Peyer's patch (tissue), 4 donors: ENCODE measurements around the gene PHACTR1.

Experiments used
- POLR2A ChIP-seq, 2 donors: fragments of 450-650 bp; IDR thresholded peaks; one replicate each; pipeline ENCODE4 v1.5.1; 2017; ENCODE audit warnings: antibody characterized with exemption in 2 of 2, mild to moderate bottlenecking in 2 of 2, moderate library complexity in 2 of 2
- TF ChIP-seq, protein P1 (sequence below), 6 experiments: fragments of 450-650 bp in 4 of 6; fragments of 200-600 bp in 2 of 6; sonication (generic) in 1 of 6; IDR thresholded peaks; one replicate each; pipeline ENCODE4 v1.5.1; 2017 to 2019; ENCODE audit warnings: antibody characterized with exemption in 6 of 6, mild to moderate bottlenecking in 3 of 6, moderate library complexity in 1 of 6

- TF ChIP-seq, protein P1, sequence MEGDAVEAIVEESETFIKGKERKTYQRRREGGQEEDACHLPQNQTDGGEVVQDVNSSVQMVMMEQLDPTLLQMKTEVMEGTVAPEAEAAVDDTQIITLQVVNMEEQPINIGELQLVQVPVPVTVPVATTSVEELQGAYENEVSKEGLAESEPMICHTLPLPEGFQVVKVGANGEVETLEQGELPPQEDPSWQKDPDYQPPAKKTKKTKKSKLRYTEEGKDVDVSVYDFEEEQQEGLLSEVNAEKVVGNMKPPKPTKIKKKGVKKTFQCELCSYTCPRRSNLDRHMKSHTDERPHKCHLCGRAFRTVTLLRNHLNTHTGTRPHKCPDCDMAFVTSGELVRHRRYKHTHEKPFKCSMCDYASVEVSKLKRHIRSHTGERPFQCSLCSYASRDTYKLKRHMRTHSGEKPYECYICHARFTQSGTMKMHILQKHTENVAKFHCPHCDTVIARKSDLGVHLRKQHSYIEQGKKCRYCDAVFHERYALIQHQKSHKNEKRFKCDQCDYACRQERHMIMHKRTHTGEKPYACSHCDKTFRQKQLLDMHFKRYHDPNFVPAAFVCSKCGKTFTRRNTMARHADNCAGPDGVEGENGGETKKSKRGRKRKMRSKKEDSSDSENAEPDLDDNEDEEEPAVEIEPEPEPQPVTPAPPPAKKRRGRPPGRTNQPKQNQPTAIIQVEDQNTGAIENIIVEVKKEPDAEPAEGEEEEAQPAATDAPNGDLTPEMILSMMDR (IDR thresholded peaks at IDR 0.05): no peak
- no peak for TF ChIP-seq POLR2A (IDR thresholded peaks at IDR 0.05)
These were observed 291.2 kb downstream of the PHACTR1 start for GRCh38 chr6:13007744-13008143.
